ENCODE measurements around the gene EEF1B2. TPM values are rescaled to one million over a fixed set of nuclear protein-coding genes. Genes with fewer than 3 reads are reported as not detected.
A peak's percentile ranks its signal among the peaks of the same experiment; 100 is the strongest.

EEF1B2 gene
- total RNA-seq, 2 donors from 2014 or later = 212 to 254 TPM

GRCh38 chr2:206192157-206192556 is 32.5 kb downstream of the EEF1B2 start:
- no peak overlapping the region for H3K4me3 ChIP-seq
- DNase-seq (ENCODE audit: low spot score) = no peak

GRCh38 chr2:206193671-206194357 is 34.1 kb downstream of the EEF1B2 start:
- Histone ChIP-seq H3K4me3 (no peak overlapping the region), H3K9me3 (no peaks in the 10 kb centered on the region), H3K27ac (no peak overlapping the region), H3K27me3 (no peaks in the 10 kb centered on the region), H3K36me3 (no peaks in the 10 kb centered on the region), H3K4me1 (no peaks in the 10 kb centered on the region)
- no peak for DNase-seq (ENCODE audit: low spot score)
- no peak for TF ChIP-seq CTCF (IDR thresholded peaks at IDR 0.05)

More at GRCh38 chr2:206192157-206192556, 32.5 kb downstream of the EEF1B2 start:
- no peak overlapping the region for H3K27ac ChIP-seq
- H3K36me3 ChIP-seq = no peaks in the 10 kb centered on the region
- no peaks in the 10 kb centered on the region for H3K4me1 ChIP-seq
- no peaks in the 10 kb centered on the region for H3K27me3 ChIP-seq
- H3K9me3 ChIP-seq = no peaks in the 10 kb centered on the region
- no peak for TF ChIP-seq CTCF (IDR thresholded peaks at IDR 0.05)

- Histone ChIP-seq H3K36me3 (no peaks in the 10 kb centered on the region), H3K27me3 (no peaks in the 10 kb centered on the region), H3K4me3 (no peak overlapping the region), H3K9me3 (no peaks in the 10 kb centered on the region), H3K4me1 (no peaks in the 10 kb centered on the region), H3K27ac (peak overlapping the region in 1 of 2 donors; percentile 6)
- TF ChIP-seq CTCF (IDR thresholded peaks at IDR 0.05) = no peak
- DNase-seq (ENCODE audit: low spot score) = no peak
Observed at GRCh38 chr2:206198677-206199076, 39.0 kb downstream of the EEF1B2 start.

GRCh38 chr2:206201075-206201848 is 41.6 kb downstream of the EEF1B2 start:
- Histone ChIP-seq H3K4me3 (no peak overlapping the region), H3K27ac (no peak overlapping the region), H3K9me3 (no peaks in the 10 kb centered on the region), H3K27me3 (no peaks in the 10 kb centered on the region), H3K36me3 (no peaks in the 10 kb centered on the region), H3K4me1 (no peaks in the 10 kb centered on the region)
- no peak for TF ChIP-seq CTCF (IDR thresholded peaks at IDR 0.05)
- no peak for DNase-seq (ENCODE audit: low spot score)

- Histone ChIP-seq H3K27ac (no peak overlapping the region), H3K27me3 (no peaks in the 10 kb centered on the region), H3K36me3 (no peaks in the 10 kb centered on the region), H3K9me3 (no peaks in the 10 kb centered on the region), H3K4me3 (no peak overlapping the region), H3K4me1 (no peaks in the 10 kb centered on the region)
- no peak for DNase-seq (ENCODE audit: low spot score)
- no peak for TF ChIP-seq CTCF (IDR thresholded peaks at IDR 0.05)
Observed at GRCh38 chr2:206202446-206202845, 42.8 kb downstream of the EEF1B2 start.
